ENCODE data around the gene OR4M2.
"Not testable (repeated sequence)": the region's sequence is repeated elsewhere in the genome, so short reads cannot be mapped to it uniquely, and the experiment has no call there.

DNA sequence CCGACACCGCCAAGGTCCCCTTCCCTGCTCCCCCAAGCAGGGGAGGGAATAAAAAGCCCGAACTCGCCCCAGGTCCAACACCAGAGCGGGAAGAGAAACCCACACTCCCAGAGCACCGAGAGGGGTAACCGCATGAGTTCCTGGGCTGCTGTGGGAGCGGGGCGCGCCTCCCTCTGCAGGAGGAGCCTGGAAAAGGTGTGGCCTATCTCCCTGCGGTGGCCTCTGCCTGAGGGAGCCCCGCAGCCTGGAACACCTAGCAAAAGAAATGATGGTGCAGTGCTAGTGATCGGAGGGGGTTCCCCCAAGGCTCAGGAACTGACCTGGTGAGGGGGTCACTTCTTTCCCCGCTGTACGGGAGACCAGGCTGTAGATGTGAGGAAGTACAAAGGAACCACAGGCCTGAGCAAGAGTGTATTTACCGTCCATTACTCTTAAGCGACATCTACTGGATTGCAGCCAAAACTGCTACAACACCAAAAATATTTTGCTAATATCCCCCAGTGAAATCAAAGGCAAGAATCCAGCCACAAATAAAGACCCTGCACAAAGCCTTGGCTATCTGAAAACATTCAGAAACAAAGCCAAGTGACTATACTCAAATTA lies 19.1 kb downstream of the OR4M2 start:
- TF ChIP-seq EZH2phosphoT487 (IDR thresholded peaks at IDR 0.05; ENCODE audit: insufficient read depth, low read depth); EZH2 (IDR thresholded peaks at IDR 0.05; ENCODE audit: insufficient read depth, poor library complexity, severe bottlenecking): not testable (repeated sequence)
